GM11168 (cell line): ENCODE data around the gene COMMD7.

Source experiments
- in situ Hi-C: fragments of 300-500 bp; cut with MboI; formaldehyde crosslinking; loops from one replicate; pipeline ENCODE4 v1.12.0; 2022; ENCODE audit warnings: low sequenced_read_pairs; ENCODE audit not compliant: unreplicated experiment

The COMMD7 gene

DNA sequence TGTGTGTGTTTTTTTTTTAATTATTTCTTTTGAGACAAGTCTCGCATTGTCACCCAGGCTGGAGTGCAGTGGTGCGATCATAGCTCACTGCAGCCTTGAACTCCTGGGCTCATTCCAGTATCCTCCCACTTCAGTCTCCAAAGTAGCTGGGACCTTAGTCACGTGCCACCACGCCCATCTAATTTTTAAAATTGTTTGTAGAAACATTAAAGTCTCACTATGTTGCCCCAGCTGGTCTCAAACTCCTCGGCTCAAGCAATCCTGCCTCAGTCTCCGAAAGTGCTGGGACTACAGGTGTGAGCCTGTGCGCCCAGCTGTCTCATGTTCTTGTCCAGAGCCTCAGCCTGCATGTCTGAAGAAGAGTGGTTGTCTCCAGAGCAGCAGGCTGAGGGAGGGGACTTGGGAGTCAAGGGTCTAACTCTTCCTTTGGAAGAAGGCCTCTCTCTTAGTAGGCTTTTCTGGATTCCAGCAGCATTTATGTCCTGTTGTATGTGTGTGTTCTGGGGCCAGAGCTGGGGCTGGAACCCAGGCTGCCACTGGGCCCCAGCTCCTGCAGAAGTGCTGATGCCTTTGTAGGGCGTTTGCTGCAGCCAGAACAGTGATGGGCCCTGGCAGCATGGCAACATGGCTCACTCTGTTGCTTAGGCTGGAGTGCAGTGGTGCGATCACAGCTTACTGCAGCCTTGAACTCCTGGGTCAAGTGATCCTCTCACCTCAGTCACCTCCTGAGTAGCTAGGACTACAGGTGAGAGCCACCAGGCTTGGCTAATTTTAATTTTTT lies 24.3 kb upstream of the COMMD7 start:
- in situ Hi-C loops: loop anchor here (25.0 kb wide), 1 partner anchor 230 kb away; no protein-coding TSS in a partner anchor

DNA sequence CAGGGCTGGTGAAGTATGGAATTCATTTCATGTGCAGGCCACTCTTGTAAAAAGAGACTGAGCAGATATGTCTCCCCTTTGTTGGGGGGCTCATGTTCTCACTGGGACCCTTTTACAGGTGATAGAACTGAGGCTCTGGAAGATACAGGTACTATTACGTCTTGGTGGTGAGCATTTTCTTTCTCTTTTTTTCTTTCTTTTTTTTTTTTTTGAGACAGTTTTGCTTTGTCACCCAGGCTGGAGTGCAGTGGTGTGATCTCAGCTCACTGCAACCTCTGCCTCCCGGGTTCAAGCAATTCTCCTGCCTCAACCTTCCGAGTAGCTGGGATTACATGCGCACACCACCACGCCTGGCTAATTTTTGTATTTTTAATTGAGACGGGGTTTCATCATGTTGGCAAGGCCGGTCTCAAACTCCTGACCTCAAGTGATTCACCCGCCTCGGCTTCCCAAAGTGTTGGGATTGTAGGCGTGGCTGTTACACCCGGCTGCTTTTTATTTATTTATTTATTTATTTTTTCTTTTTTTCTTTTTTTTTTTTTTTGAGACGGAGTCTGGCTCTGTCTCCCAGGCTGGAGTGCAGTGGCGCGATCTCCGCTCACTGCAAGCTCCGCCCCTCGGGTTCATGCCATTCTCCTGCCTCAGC lies 22.1 kb upstream of the COMMD7 start:
- in situ Hi-C loops: loop anchor here (25.0 kb wide), 1 partner anchor 228 kb away; no protein-coding TSS in a partner anchor

DNA sequence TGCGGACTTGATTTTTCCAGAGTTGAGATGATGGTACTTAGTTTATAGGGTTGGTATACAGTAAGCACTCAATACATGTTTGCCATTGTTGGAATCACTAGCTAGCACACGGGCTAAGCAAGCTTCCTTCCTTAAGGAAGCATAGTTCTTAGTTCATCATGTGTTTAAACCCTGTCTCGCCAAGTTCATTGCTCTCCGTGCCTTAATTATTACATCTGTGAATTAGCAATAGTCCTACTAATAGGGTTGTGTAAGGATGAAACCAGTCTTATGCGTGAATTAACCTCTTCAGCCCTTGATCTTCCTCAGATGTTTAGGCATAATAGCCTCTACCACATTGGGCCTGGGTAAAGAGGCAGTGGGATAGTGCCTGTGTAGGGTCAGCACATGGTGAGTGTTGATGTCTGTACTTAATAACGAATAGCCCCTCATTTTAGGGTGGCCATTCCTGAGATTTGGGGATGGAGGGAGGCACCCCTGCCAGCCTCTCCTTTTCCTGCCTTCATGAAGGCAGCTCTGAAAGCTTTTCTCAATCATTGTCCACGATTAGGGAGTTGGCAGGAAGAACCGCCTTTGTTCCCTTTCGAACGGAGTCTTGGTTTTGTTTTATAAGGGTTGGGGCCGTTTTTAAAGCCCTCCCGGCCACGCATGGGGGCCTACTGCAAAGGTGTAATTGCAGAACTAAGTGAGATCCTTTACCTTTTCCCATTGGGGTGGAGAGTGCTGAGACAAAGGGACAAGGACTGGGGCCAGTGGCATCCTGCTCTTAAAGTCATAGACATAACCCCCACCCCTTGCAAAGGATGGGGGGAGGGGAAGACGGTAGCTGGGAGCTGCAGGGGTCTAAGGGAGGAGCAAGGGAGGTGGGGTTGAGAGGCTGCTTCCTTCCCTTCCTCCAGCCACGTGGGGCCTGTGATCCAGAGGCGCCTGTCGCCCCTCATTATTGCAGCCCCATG lies 21.0 kb upstream of the COMMD7 start:
- in situ Hi-C loops: loop anchor here (25.0 kb wide), 1 partner anchor 227 kb away; no protein-coding TSS in a partner anchor

DNA sequence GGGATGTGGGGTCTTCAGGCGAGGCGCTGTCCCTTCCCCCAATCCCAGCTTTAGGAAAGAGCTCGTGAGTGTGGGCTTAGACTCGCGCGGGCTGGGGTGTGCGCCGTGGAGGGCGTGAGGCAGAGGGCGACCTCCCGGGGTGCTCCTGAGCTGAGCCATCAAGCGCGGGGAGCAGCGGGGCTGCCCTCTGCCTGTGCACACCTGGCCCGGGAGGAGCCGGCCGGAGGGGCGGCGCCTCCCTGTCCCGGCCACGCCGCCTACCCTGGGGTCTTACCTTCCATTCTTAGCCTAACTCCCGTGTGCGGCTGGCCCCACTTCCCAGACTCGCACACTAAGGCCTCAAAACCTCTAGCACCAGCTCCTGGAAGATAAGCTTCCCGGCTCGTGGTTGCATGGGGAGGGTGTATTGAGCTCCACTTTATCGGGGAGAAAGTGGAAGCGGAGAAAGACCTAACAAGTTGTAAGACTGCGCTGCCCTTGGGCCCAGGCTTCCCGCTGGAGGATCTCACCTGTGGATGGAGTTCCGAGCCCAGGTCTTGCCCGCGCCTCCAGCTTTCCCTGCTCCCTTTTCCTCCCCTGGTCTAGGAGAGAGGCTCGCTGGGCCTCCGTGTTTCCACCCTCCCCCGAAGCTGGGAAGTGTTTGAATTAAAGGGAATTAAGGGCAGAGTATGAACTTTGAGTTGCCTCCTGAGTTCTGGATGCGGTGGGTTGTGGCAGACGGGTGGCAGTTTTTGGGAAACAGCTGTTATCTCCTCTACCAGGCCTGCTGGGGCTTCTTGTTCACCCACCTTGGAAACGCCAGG lies 20.1 kb upstream of the COMMD7 start:
- in situ Hi-C loops: loop anchor here (25.0 kb wide), 1 partner anchor 226 kb away; no protein-coding TSS in a partner anchor

DNA sequence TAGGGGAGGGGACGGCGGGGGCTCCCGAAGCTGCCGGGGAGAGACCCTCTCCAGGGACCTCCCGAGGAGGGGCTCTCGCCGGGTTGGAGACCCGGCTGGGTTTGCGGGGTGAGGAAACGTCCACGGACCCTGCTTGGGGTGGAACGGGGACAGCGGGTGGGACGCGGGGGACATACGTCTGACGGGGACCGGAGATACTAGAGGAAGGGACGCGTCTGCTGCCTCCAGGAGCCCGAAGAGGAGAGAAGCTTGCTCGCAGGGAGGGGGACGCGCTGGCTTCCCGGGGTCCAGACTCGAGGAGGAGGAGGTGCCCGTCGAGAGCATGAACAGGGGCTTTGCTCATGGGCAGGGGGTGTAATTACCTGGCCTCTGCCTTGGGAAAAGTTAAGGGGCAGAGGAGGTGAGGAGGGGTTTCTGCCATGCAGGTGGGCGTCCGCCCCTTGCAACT lies 19.5 kb upstream of the COMMD7 start:
- in situ Hi-C loops: loop anchor here (25.0 kb wide), 1 partner anchor 225 kb away; no protein-coding TSS in a partner anchor

DNA sequence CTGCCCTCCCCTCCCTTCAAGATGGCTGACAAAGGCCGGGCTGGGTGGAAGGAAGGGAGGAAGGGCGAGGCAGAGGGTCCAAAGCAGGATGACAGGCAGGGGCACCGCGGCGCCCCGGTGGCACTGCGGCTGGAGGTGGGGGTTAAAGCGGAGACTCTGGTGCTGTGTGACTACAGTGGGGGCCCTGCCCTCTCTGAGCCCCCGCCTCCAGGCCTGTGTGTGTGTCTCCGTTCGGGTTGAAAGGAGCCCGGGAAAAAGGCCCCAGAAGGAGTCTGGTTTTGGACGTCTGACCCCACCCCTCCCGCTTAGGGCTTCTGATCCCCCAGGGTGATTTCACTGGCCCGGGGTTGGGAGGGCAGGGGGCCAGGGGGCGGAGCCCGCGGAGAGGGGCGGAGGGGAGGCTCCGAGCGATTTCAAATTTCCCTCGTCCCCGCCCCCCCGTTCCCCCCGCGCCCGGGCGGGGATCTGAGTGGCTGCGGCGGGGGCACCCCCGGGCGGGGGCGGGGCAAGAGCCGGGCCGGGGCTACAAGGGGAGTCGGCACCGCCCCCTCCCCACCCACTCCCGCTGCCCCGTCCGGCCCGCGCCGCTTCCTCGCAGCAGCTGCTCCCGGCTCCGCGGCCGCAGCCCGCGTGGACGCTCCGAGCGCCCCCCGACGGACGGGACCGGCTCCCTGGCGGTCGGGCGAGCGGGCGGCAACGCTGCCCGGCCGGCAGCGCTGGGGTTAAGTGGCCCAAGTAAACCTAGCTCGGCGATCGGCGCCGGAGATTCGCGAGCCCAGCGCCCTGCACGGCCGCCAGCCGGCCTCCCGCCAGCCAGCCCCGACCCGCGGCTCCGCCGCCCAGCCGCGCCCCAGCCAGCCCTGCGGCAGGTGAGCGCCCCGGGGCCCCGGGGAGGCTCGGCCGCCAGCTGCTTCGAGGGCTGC lies 18.8 kb upstream of the COMMD7 start, which contains the start of gene DNMT3B:
TSS of gene DNMT3B (plus strand) at position 555 of the 923 bp plus-strand sequence. CDS start 17,939 bp downstream, outside the sequence.
- in situ Hi-C loops: loop anchor here (25.0 kb wide), 1 partner anchor 225 kb away; no protein-coding TSS in a partner anchor

DNA sequence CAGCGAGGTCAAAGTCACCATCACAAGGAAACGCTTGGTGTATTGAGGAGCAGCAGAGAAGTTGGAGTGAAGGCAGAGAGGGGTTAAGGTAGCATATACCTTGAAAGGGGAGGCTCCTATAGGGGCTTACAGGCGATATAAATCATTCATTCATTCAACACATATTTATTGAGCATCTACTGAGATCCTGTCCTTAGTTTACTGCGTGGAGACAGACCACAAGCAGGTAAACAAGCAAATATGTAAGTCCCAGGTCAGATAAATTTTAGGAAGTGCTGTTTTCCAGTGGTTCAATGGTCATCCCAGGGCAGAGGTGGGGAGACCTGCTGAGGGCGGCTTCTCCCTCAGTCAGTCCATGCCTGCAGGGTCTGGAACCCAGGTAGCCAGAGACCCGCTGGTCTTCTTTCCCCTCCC lies 18.2 kb upstream of the COMMD7 start:
- in situ Hi-C loops: loop anchor here (25.0 kb wide), 1 partner anchor 224 kb away; no protein-coding TSS in a partner anchor

DNA sequence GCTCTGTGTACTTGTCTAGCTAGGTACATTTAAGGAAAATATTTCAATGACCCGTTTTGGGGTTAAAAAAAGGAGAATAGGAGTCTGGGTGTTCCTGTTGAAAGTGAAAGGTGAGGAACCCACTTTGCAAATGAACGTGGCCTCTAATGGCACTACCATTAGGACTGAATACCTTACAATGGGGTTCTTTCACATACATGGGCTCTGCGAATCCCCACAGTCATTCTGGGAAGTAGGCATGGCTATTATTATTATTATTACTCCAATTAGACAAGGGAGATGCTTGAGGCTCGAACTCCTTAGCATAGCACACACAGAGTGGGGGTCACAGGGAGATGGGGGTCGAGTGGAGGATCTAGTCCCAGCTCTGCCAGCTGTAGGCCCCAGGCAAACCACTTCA lies 12.9 kb upstream of the COMMD7 start:
- in situ Hi-C loops: loop anchor here (25.0 kb wide), 1 partner anchor 219 kb away; no protein-coding TSS in a partner anchor

DNA sequence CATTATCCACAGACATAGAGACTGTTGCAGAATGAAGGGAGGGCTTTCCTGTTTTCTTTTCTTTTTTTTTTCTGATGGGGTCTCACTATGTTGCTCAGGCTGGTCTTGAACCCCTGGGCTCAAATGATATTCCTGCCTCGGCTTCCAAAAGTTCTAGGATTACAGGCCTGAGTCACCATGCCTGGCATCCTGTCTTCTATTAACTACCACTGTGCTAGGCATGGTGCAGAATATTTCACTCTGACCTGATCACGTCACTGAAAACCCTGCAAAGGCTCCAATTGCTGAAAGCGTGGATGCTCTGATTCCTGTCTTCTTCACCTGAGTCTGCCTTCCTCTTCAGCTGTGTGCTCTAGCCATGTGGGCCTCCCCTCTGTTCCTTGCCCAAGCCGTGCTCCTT lies 10.5 kb upstream of the COMMD7 start:
- in situ Hi-C loops: loop anchor here (25.0 kb wide), 1 partner anchor 216 kb away; no protein-coding TSS in a partner anchor

DNA sequence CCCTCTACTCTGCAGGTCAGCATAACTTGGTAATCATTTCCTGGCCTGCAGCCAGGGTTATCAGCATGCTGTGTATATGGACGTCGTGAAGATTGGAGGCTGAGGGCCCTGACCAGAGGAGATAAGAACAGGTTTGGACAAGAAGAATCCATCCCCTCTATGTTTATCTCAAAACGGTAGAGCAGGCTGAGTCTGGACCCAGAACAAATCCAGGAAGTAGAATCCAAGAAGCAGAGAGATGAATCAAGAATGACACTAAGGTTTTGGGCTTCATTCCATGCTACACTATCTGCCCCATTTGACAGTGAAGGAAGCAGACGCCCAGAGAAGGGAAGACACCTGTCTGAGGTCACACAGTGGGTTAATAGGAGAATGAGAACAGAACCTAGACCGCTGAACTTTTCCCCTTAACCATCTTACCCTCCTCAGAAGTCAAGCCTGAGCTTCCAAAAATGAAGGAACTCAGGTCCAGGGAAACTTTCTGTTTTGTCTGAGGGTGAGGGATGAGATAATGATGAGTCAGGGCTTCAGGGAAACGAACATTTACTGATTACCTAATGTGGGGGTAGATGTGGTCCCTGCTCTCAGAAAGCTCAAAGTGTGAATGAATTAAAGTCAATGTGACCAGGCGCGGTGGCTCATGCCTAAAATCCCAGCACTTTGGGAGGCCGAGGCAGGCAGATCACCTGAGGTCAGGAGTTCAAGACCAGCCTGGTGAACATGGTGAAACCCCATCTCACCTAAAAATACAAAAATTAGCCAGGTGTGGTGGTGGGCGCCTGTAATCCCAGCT lies 9.4 kb upstream of the COMMD7 start:
- in situ Hi-C loops: loop anchor here (25.0 kb wide), 1 partner anchor 215 kb away; no protein-coding TSS in a partner anchor

DNA sequence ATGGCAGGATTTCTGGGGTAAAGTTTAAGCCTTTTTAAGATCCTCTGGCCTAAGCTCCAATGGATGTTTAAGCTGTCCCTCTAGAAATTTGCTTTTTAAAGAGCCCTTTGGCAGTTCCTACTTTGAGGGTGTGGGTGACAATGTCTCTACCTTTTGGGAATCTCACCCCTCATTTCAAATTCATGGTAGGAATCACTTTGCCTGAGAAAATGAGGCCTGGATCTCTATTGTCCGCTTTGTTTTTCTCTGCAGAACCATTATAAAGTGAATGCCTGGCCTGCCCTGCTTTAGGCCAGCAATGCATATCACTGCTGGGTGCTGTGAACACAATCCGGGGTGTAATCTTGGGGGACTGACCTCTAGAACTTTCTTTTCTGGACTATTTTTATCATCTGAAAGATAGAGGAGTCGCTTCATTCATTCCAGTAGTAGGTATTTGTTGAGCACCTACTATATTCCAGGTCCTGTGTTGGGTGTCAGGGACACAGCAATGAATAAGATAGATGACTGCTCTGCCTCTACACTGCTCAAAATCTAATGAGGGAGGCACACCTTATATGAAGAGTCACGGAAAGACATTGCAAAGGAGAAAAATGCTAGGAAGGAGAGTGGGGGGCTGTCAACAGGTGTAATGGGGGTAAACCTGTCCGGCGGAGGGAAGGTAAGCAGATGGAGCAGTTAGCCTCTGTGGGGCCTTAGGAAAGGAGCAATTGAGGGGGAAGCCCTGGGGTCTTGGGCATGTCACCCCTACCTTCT lies 8.6 kb upstream of the COMMD7 start:
- in situ Hi-C loops: loop anchor here (25.0 kb wide), 1 partner anchor 215 kb away; no protein-coding TSS in a partner anchor

DNA sequence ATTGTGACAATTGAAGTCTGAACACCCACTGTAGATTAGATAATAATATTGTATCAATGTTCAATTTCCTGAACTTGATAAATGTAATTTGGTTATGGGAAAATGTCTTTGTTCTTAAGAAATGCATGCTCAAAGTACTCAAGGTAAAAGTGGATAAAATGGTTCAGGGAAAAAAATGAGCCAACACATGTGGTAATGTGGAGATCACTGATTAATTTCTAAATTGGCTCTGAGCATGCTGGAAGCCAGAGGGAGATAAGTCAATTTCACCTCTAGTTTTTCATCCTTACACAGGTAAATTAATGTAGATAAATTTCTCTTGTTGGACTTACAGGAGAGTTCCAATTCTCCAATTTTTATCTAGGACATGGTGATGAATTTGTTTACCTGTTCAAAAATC lies 8.0 kb upstream of the COMMD7 start:
- in situ Hi-C loops: loop anchor here (25.0 kb wide), 1 partner anchor 214 kb away; no protein-coding TSS in a partner anchor

DNA sequence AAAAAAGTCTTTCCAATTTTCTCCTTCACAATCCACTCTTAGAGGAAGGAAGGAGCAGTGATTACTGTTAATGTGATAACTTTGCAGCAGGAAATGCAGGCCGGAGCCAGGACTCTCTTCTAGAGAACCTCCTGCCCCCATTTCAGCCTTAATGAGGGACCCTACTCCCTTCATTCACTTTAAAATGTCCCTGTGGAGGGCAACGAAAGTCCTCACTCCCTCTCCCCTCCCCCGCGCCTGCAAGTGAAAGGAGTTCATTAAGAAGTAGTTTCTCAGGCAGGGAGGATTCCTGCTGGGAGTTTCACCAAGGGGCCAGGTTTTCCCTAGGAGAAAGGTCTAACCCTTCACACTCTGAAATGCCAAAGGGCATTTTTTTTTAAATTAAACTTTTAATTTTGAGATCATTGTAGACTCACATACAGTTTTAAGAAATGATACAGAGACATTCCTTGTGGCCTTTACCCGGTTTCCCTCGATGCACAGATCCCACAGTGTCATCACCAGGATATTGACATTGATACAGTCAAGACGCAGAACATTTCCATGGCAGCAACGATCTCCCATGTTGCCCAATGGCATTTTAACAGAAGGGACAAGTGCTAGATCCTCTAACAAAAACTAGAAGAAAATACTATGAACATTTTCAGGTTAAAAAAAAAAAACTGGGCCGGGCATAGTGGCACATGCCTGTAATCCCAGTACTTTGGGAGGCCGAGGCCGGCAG lies 6.8 kb upstream of the COMMD7 start:
- in situ Hi-C loops: loop anchor here (25.0 kb wide), 1 partner anchor 213 kb away; no protein-coding TSS in a partner anchor

DNA sequence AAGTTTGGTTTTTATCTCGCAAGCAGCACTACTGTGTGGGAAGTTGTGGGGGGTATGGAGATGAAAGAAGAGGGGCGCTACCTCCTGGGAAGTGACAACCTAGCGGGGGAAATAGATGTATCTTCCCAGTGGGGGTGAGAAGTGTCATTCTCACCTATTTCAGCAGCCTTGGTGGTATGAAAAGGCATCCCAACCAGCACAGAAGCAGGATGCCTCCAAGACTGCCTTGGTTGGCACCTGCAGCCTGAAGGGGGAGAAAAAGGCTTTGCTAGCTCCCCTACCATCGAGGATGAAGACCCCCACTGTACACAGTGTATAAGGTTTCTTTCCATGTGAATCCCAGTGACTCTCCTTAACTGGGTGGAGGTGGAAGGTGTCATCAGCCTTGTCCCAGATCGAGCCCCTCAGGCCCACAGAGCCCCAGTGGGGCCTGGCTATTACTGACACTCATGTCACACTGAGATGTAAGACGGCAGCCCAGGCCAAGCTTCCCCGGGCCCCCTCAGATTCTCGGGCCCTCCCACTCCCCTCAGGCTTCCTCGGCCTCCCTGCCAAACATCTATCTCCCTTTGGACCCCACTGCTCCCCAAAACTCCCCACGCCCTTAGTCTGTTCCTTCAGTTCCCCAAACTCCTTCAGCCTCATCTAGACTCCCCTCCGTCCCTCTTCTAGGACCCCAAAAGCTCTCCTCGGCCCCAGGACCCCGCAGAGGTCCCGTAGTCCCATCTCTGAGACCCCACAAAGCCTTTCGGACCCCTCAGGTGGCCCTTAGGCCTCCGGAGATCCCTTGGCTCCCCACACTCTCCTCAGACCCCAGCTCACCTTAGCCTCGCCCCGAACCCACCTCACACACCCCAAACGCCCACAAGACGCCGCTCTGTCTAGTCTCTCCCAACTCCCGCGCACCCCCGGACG lies 688 bp downstream of the COMMD7 start:
- in situ Hi-C loops: no loop called here

DNA sequence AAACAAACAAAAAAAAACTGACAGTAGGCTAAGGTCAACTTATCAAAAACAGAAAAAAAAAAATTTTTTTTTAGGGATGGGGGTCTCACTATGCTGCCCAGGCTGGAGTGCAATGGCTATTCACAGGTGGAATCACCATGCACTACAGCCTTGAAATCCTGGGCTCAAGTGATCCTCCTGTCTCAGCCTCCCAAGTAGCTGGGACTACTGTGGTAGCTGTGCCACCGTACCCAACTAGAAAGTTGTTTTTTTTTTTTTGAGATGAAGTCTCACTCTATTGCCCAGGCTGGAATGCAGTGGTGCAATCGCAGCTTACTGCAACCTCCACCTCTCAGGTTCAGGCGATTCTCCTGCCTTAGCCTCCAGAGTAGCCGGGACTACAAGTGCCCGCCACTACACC lies 2.1 kb downstream of the COMMD7 start:
- in situ Hi-C loops: no loop called here
